GM21619 (cell line): ENCODE results near the gene SEMA3F.

Experiments
- ATAC-seq: cut with Tn5 transposase; IDR thresholded peaks from one replicate; pipeline ENCODE4 v1.9.1; 2021; ENCODE audit not compliant: unreplicated experiment

The SEMA3F gene

DNA sequence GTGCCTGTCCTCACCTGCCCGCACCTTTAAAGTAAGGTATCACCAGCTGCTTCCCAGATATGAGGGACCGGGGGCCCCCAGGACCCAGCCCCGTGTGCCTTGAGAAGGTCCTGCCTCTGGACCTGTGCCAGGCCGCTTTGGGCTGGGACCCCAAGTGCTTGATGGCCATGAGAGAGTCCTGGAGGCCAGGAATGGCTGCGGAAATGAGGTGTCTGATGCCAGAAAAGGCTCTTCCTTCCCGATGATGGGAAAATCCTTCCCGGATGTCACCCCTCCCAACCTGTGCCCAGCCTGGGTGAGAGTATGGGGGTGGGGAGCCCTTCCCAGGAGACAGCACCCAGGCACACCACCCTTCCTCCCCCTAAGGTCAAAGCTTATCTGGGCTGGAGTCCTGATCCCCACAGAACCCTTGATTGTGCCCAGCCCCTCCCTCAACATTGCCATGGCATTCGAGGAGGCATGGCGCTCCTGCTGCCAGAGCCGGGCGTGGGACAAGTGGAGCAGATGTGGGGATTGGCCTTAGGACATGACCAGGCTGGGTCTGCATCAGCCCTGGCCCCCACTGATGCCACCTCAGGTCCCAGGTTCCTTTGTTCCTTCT, 14.2 kb downstream of the SEMA3F start:
- no peak for ATAC-seq

DNA sequence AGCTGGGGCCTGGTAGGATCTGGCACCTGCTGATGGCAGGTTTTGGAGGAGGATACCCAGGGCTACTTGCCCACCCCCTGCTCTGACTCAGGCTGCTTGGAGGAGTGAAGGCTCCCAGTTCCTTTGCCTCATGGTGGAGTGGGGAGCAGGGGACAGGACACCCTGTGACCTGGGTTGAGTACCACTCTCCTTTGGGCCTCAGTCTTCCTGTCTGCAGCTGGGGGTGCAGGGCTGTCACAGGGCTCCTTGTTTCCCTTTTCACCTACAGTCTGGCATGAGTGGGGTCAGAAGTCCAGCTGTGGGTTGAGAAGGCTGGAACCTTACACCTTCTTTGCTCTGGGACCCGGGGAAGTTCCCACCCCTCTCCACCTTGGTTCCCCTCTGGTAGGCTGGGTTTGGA, 14.7 kb downstream of the SEMA3F start:
- ATAC-seq, result no peak

DNA sequence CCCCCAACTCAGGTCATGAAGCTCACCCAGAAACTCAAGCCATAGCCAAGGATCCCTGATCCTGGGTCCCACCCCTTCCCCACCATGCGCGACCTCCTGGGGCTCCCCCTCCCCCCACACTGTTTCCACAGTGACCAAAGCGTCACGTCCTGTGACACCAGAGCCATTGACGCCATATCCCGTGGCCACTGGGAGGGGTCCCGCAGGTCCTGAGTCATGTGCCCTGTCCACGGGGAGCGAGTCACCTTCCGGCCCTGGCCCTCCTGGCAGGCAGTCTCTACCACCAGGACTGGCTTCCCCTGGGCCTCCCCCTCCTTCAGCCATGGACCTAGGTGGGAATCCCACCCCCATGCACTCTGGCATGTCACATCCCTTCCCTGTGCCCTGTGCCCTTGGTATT, 15.6 kb downstream of the SEMA3F start:
- no peak for ATAC-seq

DNA sequence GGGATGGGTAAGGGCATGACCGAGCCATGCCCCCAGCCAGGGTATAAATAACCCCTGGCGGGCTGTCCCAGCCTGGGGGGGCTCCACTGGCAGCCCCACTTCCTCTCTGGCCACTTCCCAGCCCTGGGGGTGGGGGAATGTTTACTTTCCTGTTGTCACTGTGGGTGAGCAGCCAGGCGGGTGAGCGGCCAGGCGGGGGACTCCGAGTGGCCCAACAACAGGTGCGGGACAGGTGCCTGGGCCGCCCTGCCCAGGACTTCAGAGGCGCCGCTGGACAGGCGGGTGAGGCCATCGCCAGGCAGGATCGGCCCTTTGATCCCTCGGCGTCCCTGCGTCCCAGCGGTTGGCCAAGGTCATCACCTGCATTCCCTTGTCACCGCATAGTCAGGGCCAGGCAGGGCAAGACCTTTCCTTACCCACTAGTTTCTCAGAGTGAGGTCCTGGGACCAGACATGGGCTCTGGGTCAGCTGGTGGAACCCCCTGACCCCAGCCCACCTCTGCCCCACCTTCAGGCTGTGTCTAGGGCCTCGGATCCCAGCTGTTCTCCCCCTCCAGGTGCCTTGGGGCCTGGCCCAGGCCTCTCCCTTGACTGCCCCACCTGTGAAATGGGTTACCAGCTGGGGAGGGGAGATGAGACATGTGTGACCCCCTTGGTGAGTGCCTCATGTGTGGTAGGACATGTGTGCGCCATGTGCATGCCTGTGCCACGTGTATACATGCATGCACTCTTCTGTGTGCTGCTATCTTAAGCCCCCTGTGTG, 16.6 kb downstream of the SEMA3F start:
- ATAC-seq, result no peak

DNA sequence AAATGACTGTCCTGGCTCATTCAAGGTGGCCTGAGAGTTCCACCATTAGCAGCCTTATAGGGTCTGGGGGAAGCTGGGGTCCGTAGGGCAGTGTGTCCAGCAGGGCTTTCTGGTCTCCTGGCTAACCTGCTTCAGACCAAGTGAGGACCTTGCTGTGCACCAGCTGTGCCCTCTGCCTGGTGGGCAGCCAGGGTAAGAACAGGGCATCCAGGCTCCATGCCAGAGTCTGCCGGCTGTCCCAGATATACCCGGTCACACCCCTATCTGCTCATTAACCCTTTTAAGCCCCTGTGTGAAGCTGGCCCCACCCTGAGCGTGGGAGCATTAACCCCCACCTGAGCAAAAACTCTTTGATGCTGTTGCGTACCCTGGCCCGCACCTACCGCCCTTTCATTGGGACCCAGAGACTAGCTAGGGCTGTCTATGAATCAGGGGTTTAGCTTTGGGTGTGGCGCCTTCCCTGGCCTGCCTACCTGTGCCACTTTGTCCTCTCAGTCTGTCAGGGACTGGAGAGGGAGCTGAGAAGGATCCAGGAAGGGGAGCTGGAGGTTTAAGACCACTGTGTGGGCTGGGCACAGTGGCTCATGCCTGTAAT, 17.6 kb downstream of the SEMA3F start:
- ATAC-seq, result no peak

DNA sequence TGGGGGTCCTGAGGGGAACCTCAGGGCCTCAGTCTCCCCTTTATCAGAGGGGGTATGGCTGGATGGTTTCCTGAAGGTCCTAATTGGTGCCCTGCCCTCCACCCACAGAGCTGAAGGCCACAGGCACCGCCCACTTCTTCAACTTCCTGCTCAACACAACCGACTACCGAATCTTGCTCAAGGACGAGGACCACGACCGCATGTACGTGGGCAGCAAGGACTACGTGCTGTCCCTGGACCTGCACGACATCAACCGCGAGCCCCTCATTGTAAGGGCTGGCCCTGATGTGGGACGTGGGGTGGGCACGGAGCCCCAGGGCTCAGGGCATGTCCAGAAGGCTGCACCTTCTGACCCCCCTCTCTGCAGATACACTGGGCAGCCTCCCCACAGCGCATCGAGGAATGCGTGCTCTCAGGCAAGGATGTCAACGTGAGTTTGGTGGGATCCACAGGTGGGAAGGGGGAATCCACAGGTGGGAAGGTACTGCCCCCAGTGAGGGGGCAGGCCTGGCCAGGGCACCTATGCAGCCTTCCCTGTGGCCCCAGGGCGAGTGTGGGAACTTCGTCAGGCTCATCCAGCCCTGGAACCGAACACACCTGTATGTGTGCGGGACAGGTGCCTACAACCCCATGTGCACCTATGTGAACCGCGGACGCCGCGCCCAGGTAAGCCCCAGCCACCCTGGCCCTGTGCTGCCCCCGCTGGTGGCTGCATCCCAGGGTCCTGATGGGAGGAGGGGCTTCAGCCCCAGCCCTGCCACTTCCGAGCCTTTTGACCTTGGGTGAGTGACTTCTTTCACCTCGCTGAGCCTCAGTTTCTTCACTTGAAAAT, 18.8 kb downstream of the SEMA3F start:
- no peak for ATAC-seq

DNA sequence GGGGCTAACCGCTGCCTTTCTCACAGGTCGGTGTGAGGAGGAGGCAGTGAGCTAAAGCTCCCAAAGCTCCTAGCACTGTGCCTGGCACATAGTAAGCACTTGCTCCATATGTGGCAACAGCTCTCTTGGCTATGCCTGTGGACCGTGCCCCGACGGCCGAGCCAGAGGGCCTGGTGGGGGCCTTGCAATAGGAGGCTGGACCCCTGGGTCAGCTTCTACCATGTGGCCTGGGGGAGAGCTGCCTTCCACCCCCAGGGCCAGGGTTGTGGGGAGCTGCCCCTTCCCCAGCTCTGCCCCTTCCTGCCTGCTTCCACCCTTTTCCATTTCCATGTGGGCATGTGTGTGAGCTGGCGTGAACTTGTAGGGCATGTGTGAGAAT, 19.4 kb downstream of the SEMA3F start:
- ATAC-seq, result no peak

DNA sequence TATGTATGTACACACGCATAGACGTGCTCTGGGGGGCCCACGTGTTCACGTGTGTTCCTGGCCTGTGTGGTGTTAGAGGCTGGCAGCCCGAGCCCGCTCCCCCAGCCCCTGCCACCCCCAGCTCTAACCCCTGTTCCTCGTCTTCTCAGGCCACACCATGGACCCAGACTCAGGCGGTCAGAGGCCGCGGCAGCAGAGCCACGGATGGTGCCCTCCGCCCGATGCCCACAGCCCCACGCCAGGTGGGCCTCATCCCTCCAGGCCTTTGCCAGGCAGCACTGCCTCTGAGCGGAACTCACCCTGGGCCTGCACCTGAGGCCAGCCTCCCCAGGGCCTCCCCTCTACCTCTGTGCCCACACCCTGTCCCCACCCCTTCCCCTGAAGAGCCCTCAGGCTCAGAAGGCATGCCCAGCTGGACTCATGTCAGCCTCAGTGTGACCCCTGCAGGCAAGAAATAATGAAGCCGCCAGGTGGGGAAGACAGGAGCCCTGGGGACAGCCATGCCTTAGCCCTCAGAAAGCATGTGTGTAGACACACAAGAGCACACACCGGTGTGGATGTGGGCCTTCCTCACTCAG, 19.9 kb downstream of the SEMA3F start:
- ATAC-seq, result no peak

DNA sequence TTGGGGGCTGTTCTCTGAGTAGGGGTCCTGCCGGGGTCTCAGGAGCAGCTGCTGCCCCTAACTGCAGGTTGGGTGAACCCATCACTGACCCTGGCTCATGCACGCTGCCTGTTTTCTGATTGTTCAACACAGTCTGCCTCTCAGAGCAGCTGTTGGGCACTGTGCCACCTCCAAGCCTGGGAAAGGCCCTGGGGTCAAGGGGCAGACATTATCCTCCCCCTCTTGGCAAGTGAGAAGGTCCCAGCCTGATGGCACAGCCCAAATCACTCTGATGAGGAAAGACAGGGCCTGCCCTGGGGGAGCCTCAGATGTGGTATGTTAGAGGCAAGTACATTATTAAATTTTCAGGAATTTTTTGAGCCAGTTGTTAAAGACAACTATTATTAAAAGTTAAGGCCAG, 22.2 kb downstream of the SEMA3F start:
- no peak for ATAC-seq

DNA sequence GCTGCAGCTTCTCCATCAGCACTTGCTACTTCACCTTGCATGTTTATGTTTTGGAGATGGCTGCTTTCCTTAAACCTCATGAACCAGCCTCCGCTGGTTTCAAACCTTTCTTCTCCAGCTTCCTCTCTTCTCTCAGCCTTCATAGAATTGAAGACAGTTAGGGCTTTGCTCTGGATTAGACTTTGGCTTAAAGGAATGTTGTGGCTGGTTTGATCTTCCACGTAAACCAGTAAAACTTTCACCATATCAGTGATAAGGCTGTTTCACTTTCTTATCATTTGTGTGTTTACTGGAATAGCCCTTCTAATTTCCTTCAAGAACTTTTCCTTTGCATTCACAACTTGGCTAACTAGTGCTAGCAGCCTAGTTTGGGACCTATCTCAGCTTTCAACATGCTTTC, 24.6 kb downstream of the SEMA3F start:
- no peak for ATAC-seq

DNA sequence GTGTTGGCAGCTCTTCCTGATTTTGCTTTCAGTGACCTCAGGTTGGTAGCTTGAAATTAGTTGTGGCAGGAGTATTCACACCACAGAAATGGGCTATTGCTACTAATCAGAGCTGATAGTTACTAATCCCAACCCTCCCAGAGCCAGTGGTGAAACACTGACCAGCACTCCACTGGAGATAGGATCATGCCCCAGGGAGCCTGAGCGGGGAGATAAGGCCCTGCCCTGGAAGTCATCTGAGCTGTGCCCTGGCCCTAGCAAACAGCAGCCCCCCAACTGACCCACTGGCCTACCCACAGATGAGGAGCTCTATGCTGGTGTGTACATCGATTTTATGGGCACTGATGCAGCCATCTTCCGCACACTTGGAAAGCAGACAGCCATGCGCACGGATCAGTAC, 26.9 kb downstream of the SEMA3F start:
- ATAC-seq, result no peak

DNA sequence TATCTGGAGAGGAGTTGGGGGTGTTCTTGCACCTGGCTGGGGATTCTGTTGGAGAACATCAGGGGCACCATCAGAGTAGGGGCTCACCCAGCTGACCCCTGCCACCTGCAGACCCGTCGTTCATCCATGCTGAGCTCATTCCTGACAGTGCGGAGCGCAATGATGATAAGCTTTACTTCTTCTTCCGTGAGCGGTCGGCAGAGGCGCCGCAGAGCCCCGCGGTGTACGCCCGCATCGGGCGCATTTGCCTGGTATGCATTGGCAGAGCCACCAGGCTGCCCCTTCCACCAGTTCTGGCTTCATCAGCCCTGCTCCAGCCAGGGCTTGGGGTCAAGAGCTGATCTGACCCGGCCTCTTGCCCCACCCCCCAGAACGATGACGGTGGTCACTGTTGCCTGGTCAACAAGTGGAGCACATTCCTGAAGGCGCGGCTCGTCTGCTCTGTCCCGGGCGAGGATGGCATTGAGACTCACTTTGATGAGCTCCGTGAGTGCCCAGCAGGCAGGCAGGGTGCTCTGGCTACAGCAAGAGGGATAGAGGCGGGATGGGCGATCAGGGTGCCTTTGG, 27.5 kb downstream of the SEMA3F start:
- no peak for ATAC-seq

DNA sequence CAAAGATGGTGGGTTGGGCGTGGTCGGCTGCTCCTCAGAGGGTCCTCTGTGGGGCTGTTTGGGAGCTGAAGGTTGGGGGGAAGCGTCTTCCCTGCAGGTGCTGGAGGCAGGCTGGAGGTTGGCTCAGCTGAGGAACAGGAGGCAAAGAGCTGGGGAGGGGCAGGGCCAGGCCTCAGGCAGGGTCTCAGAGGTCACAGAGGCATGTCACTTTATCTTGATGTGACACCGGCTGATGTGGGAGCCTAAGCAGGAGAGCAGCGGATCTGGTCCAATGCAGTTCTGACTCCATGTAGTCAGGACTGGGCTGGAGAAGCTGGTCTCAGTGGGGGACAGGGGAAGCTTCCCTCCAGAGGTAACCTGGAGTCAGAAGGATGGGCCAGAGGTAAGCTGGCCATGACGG, 28.6 kb downstream of the SEMA3F start:
- ATAC-seq, result no peak

DNA sequence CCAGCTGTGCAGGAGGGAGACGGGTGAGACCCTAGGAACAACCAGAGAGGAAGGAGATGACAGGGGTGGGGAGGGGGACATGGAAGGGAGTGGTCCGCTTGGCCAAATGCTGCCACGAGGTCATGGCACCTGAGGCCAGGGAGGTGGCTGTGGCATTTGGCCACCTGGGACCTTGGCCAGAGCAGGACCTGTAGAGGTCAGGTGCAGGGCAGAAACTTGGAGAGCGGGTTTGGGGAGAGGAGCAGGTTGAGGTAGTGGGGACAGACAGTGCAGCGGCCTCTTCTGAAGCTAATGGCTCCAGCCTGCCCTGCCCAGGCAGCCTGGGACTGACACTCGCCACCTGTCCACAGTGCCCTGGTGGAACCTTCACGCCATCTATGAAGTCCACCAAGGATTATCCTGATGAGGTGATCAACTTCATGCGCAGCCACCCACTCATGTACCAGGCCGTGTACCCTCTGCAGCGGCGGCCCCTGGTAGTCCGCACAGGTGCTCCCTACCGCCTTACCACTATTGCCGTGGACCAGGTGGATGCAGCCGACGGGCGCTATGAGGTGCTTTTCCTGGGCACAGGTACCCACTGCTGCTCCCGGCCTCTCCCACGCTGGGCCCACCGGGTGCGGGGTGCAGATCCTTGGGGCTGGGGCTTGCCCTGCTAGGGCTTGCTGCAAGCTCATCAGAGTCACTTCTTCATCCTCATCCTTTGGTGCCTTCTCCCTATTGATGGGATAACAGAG, 29.3 kb downstream of the SEMA3F start:
- ATAC-seq, result no peak

DNA sequence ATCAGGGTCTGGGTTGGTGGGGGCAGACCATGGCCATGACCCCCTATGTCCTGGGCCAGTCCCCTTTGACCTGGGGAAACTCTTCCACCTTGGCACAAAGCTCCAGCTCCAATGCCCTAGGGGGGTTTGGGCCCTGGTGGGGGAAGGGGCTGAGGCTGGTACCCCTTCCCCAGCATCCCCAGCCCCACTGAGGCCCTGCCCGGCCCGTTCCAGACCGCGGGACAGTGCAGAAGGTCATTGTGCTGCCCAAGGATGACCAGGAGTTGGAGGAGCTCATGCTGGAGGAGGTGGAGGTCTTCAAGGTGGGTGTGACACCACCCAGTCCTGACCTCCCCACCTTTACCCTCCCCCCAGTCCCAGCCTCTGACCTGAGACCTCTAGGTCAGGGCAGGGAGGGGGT, 30.1 kb downstream of the SEMA3F start:
- ATAC-seq, result no peak

DNA sequence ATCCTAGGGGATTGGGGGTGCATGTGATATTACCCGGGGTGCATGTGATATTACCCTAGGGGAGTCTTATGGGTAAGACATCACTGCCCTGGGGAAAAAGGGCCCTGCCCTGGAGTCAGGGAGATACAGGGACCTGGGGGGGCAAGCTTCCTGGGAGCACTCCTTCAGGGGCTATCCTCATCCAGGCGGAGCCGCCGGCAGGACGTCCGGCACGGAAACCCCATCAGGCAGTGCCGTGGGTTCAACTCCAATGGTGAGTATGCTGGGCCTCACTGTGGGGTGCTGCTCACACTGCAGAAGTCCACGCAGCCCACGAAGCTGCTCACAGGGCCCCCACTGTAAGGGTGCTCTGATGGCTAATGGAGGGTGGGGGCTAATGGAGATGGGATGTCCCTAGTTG, 31.0 kb downstream of the SEMA3F start:
- ATAC-seq, result no peak

DNA sequence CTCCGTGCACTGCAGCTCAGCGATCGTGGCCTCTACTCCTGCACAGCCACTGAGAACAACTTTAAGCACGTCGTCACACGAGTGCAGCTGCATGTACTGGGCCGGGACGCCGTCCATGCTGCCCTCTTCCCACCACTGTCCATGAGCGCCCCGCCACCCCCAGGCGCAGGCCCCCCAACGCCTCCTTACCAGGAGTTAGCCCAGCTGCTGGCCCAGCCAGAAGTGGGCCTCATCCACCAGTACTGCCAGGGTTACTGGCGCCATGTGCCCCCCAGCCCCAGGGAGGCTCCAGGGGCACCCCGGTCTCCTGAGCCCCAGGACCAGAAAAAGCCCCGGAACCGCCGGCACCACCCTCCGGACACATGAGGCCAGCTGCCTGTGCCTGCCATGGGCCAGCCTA, 32.6 kb downstream of the SEMA3F start:
- ATAC-seq, result no peak

DNA sequence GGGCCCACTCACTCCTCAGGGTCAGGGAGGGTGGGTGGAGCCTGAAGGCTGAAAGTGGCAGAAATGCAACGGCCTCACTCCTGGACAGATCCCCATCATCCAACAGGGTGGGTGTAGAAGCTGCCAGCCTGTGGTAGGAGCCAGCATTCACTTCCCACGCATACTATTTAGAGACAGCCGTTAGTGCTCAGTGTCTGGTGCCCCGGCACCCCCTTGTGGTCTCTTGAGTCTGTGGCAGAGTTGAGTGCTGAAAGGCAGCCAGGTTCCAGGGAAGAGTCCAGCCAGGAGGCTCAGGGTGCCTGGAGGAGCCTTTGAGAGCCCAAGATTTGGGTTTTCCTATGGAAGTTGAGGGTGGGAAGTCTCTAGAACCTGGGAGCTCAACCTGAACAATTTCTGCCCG, 34.1 kb downstream of the SEMA3F start:
- no peak for ATAC-seq

DNA sequence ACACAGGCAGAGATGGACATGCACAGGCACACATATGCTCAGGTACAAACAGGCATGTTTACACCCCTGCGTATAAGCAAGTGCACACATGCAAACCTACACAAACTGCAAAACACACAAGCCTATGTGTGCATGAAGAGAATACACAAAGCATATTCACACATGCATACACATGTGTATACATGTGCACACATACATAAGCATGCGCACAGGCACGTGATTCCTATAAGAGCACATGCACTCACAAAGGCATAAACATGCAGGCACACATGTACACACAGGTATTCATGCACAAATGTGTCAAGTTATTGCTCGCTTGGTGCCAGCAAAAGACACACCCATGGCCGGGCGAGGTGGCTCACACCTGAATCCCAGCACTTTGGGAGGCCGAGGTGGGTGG, 34.9 kb downstream of the SEMA3F start:
- no peak for ATAC-seq

DNA sequence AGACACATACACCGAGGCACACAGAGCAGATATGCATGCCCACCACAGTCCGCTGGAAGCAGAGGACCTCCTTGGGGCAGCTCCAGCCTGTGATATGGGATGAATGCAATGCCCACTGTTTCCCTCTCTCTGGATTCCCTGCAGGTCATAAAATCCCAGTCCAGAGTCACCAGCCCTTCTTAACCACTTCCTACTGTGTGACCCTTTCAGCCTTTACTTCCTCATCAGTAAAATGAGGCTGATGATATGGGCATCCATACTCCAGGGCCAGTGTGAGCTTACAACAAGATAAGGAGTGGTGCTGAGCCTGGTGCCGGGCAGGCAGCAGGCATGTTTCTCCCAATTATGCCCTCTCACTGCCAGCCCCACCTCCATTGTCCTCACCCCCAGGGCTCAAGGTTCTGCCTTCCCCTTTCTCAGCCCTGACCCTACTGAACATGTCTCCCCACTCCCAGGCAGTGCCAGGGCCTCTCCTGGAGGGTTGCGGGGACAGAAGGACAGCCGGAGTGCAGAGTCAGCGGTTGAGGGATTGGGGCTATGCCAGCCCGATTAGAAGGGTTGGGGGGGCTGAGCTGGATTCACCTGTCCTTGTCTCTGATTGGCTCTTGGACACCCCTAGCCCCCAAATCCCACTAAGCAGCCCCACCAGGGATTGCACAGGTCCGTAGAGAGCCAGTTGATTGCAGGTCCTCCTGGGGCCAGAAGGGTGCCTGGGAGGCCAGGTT, 36.0 kb downstream of the SEMA3F start, which contains the start of gene GNAT1:
Gene GNAT1, plus strand, starts transcription at position 675 of the 725 bp plus-strand sequence. CDS start 116 bp downstream, outside the sequence.
- no peak for ATAC-seq
